D721Med (cell line): ENCODE results near the gene ASMTL.
A peak's percentile ranks its signal among the peaks of the same experiment; 100 is the strongest.

Experiments used
- DNase-seq: peaks from one replicate; pipeline ENCODE4 v3.0.0; 2011; ENCODE audit warnings: low spot score; ENCODE audit not compliant: insufficient read length
- FAIRE-seq: peaks from 2 replicates; lab custom pipeline; 2011; peaks lifted over from hg19 to GRCh38; lab: Jason Lieb, UNC
- CTCF ChIP-seq: IDR thresholded peaks from 2 replicates; pipeline ENCODE4 v1.5.1; 2012; ENCODE audit warnings: mild to moderate bottlenecking, control low read depth; ENCODE audit not compliant: insufficient read depth; ENCODE audit errors: missing control alignments

Gene ASMTL

GRCh38 chrX:1397001-1397400 is 55.7 kb downstream of the ASMTL start:
- FAIRE-seq, result no peak
- no peak for DNase-seq
- no peak for TF ChIP-seq CTCF

- DNase-seq, result no peak
- no peak for FAIRE-seq
- no peak for TF ChIP-seq CTCF
These were observed 57.0 kb downstream of the ASMTL start for GRCh38 chrX:1395646-1396216.

- FAIRE-seq, result no peak
- no peak for DNase-seq
- TF ChIP-seq CTCF, result no peak
These were observed 57.8 kb downstream of the ASMTL start for GRCh38 chrX:1394731-1395501.

GRCh38 chrX:1393871-1394615 is 58.7 kb downstream of the ASMTL start:
- FAIRE-seq (no peak), DNase-seq (no peak)
- TF ChIP-seq CTCF, result no peak

- no peak for DNase-seq
- no peak for TF ChIP-seq CTCF
- FAIRE-seq, result no peak
These were observed 60.2 kb downstream of the ASMTL start for GRCh38 chrX:1392376-1393068.

GRCh38 chrX:1391707-1392375 is 60.9 kb downstream of the ASMTL start, which contains the start of gene SLC25A6:
Gene SLC25A6 (minus strand): TSS chrX:1392113. CDS start chrX:1392009, 104 bp downstream.
- FAIRE-seq, result no peak

More at GRCh38 chrX:1391707-1392375, 60.9 kb downstream of the ASMTL start, which contains the start of gene SLC25A6:
- TF ChIP-seq CTCF, result no peak
- DNase-seq, result peak; percentile 48
